HG03097 (cell line): ENCODE measurements around the gene ECPAS.
"Not testable (repeated sequence)": the region's sequence is repeated elsewhere in the genome, so short reads cannot be mapped to it uniquely, and the experiment has no call there.

ENCODE experiments used
- ATAC-seq: cut with Tn5 transposase; IDR thresholded peaks from one replicate; pipeline ENCODE4 v1.9.1; 2021; ENCODE audit not compliant: unreplicated experiment, low FRiP score

ECPAS gene

GRCh38 chr9:111414406-111414805, 69.8 kb downstream of the ECPAS start:
- ATAC-seq = no peak

DNA sequence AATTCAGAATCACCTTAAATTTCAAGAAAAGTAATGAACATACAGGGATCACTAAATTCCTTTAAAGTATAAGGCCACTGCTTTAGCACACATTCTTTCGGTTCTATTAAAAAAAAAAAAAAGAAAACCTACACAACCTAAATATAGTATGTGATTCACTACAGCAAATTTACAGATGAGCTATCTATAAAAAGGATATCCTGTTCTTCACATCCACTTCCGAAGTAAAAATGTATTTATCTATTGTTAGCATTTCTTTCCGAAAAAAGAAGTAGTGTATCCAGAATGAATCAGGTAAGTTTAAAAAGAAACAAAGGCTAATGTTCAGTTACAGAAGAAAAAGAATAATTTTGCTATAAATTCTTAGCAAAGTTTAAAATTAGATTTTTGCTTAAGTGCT, 70.2 kb downstream of the ECPAS start:
- ATAC-seq = no peak

GRCh38 chr9:111412280-111412679, 71.9 kb downstream of the ECPAS start:
- ATAC-seq = no peak

DNA sequence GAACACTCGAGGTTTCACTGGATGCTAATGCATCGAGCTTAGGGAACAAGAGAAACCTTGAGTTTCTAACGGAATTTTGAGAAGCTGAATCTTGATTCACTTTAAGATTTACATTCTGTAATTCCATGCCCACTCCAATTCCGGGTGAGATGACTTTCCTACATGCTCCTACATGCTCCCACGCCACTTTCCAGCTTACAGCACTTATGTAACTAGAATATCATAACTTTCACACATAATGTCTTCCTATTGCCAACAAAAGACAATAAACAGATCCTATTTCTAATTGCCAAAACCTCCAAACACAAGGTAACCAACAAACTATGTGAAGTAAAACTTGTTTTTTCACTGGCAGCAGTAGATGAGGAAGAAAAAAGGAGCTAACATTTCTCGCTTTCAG, 72.9 kb downstream of the ECPAS start:
- ATAC-seq = no peak

GRCh38 chr9:111407813-111408212, 76.4 kb downstream of the ECPAS start:
- ATAC-seq = no peak

DNA sequence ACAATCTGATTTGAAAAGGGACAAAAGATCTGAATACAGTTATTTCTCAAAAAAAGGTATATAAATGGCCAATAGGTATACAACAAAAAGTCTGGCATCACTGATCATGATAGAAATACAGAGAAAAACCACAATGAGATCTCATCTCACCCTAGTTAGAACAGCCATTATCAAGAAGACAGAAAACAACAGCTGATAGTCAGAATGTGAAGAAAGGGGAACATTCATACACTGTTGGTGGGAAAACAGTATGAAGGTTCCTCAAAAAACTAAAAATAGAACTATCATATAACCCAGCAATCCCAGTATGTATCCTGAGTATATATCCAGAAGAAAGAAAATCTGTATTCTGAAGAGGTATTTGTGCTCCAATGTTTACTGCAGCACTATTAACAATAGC, 78.5 kb downstream of the ECPAS start:
- ATAC-seq = no peak

GRCh38 chr9:111401486-111401885, 82.7 kb downstream of the ECPAS start:
- not testable (repeated sequence) for ATAC-seq

- ATAC-seq = no peak
Observed at GRCh38 chr9:111400564-111400898, 83.7 kb downstream of the ECPAS start.

DNA sequence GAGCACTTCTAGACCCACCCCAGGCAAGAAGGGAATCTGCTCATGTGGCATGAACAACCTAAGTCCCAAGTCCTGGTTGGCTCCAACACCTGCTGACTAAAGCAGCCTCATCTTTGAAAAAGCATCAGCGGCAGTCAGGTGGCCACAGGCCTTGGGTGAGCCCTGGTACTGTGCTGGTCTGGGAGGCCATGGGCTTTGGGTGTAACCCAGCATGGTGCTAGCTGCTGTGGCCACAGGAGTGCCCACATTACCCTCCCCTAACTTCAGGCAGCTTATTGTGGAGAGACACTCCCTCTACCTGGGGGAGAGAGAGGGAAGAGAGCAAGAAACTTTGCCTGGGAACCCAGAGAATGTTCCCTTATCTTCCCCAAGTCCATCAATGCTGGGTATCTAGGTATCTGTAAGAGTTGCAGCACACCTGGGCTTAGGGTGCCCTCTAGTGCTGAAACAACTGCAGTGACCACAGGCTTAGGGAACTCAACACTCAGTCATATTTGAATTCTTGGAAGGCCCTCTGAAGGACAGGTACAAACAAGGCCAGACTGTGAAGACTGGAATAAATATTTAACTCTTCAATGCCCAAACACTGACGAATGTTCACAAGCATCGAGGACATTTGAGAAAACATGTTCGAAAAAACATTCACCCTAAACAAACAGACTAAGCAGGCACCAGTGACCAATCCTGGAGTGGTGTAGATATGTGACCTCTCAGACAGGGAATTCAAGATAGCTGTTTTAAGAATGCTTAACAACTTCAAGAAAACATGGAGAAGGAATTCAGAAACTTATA, 84.2 kb downstream of the ECPAS start:
- no peak for ATAC-seq

GRCh38 chr9:111399211-111399739, 84.9 kb downstream of the ECPAS start:
- no peak for ATAC-seq

- no peak for ATAC-seq
Observed at GRCh38 chr9:111393971-111394370, 90.2 kb downstream of the ECPAS start.

- no peak for ATAC-seq
Observed at GRCh38 chr9:111389406-111389805, 94.8 kb downstream of the ECPAS start.

DNA sequence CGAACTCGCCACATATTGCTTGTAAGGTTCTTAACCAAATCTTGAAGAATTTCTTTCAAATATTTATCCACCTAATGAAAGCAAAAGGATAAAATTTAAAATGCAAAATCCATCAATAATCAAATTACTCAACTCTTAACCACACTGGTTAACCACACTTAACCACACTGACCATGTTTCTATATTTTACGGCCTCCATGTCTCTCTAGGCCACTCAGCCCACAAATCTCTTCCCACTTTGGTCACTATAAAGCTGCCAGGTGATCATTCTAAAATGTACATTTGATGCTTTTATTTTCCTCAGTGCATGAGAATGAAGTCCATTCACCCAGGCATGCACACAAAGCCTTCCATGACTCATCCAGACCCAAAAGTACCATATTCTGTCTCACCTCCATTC, 97.8 kb downstream of the ECPAS start:
- no peak for ATAC-seq

GRCh38 chr9:111381006-111381405, 103.2 kb downstream of the ECPAS start:
- ATAC-seq = no peak

DNA sequence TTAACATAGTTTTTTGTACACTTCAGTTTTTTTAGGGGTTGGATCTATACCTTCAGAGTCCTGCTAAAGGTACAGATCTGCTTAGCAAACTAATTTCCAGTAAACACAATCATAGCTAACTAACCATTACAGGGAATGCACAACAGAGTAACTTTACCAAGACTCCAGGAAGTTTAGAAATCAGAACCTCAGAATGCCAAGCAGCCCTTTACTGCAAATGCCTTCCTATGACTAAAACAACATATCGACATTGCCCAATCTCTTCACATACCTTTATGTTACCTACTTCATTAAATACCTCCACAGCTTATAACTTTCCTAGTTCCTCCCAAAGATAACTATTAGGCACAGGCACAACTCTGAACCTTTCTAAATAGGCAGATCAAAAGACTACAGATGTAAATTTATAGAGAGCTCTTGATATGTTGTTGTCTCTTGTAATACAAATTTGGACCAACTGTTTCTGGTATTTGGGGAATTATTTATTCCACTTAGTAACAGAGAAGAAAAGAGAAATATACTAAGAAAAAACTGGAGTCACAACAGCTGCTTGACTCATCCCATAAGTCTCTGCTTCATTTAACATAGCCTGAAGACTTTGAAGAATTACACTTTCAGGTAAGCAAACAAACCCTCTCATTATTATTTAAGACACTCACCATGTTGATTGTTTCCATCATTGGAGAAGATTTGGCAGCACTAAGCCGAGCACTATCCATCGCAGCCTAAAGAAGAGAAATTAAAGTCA, 108.2 kb downstream of the ECPAS start:
- ATAC-seq = no peak

DNA sequence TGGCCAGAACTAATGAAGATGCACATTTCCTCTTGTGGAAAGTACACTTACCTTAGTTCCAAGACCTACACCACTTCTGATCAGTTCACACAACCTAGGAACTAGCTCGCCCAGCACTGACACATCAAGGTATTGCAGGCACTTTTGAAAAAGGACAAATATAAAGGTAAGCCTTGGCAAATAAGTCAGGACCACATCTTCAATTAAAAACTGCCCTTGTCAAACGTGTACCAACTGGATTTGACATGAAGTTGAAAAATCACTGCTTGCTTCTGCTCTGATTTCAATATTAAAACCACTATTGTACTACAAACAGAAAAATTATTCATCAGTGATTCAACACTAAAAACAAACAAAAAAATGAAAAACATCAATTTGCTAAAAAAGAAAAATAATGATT, 109.1 kb downstream of the ECPAS start:
- ATAC-seq = no peak

DNA sequence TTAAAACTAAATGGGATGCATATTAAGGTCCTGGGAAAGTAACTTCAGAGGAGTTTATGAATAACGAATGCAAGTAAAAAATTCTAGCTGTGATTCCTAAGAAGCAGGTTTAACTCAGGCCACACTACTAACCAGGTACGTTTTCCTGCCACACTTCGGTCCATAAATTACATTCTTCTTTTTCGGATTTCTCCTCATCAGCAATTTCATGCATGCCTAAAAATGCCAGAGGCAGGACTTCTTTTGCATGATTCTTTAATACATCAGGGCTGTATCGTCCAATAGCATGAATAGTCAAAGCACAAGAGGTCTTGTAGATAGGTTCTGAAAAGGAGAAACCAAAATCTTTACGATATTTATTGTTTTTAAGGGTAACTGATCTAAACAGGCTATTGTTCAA, 111.9 kb downstream of the ECPAS start:
- no peak for ATAC-seq

- ATAC-seq = no peak
Observed at GRCh38 chr9:111366978-111367377, 117.2 kb downstream of the ECPAS start.

- no peak for ATAC-seq
Observed at GRCh38 chr9:111362526-111362925, 121.7 kb downstream of the ECPAS start.

DNA sequence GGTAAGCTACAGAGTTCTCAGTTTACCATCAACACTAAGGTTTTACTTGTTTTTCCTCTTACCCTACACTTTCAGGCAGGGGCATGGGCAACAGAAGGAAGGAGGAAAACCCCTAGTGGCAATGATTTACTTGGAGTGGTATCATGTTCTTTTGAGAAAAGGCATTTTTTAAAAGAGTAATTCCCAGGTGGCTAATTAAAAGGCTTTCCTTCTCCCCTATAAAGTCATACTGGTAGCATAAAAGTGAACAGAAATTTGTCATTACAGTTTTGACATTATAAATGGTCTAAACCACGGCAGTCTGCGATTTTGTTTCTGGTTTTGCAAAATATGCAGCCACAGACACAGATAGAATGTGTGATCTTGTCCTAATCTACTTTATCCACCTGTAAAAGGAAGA, 123.3 kb downstream of the ECPAS start:
- ATAC-seq = no peak

GRCh38 chr9:111356481-111357244, 127.5 kb downstream of the ECPAS start:
- no peak for ATAC-seq
